GM21825 (cell line): Measurements from ENCODE around the gene IGSF23.
"Not testable (repeated sequence)": the region's sequence is repeated elsewhere in the genome, so short reads cannot be mapped to it uniquely, and the experiment has no call there.

Experiments used
- ATAC-seq: cut with Tn5 transposase; IDR thresholded peaks from one replicate; pipeline ENCODE4 v1.9.1; 2021; ENCODE audit warnings: mild to moderate bottlenecking, moderate library complexity; ENCODE audit not compliant: unreplicated experiment

The IGSF23 gene

GRCh38 chr19:44587963-44588770 lies 25.2 kb upstream of the IGSF23 start:
- no peak for ATAC-seq

GRCh38 chr19:44588771-44589112 lies 24.6 kb upstream of the IGSF23 start:
- no peak for ATAC-seq

GRCh38 chr19:44590245-44591059 lies 22.9 kb upstream of the IGSF23 start:
- no peak for ATAC-seq

- not testable (repeated sequence) for ATAC-seq
Observed at GRCh38 chr19:44591340-44591993, 21.9 kb upstream of the IGSF23 start.

DNA sequence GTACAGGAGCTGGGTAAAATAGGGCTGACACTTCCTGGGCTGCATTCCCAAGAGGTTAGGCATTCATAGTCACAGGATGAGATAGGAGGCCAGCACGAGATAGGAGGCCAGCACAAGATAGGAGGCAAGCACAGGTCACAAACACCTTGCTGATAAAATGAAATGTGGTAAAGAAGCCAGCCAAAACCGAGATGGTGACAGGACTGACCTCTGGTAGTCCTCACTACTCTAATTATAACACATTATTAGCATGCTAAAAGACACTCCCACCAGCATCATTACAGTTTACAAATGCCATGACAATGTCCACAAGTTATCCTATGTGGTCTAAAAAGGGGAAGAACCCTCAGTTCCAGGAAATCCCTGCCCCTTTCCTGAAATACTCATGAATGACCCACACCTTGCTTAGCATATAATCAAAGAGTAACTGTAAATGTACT lies 20.9 kb upstream of the IGSF23 start:
- ATAC-seq, result no peak

- ATAC-seq, result no peak
Observed at GRCh38 chr19:44593294-44593693, 20.1 kb upstream of the IGSF23 start.

- not testable (repeated sequence) for ATAC-seq
Observed at GRCh38 chr19:44593866-44594266, 19.5 kb upstream of the IGSF23 start.

DNA sequence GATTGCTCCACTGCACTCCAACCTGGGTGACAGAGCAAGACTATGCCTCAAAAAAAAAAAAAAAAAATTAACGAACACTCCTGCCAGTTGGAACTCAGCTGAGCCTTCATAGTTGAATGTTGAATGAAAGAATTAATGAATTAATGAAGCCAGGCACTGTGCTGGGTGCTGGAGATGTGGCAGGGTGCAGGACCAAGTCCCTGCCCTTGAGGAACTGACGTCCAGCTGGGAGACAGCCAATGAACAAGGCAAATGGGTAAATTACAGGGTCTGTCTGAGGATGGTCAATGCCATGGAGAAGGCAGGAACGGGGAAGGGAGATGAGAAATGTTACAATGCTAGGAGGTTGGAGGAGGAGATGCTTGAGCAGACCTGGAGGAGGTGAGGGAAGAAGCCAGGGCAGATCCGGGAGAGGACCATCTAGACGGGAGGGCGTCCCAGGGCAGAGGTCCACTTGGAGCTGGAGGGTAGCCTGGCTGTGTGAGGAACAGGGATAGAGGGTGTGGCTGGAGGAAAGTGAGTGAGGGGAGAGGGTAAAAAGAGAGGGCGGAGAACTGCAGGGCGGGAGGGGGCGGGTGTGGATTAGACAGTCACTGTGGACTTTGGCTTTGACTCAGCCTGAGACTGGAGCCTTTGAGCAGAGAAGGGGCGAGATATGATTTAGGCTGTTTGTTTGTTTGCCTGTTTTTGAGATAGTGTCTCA lies 16.8 kb upstream of the IGSF23 start:
- no peak for ATAC-seq

DNA sequence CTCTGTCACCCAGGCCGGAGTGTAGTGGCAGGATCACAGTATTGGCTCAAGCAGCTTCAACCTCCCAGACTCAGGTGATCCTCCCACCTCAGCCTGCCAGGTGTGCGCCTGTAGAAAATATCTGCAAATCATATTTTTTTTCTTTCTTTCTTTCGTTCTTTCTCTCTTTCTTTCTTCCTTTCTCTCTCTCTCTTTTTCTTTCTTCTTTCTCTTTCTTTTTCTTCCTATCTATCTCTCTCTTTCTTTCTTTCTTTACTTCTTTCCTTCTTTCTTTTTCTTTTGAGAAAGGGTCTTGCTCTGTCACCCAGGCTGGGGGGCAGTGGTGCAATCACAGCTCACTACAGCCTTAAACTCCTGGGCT lies 16.3 kb upstream of the IGSF23 start:
- ATAC-seq, result no peak

DNA sequence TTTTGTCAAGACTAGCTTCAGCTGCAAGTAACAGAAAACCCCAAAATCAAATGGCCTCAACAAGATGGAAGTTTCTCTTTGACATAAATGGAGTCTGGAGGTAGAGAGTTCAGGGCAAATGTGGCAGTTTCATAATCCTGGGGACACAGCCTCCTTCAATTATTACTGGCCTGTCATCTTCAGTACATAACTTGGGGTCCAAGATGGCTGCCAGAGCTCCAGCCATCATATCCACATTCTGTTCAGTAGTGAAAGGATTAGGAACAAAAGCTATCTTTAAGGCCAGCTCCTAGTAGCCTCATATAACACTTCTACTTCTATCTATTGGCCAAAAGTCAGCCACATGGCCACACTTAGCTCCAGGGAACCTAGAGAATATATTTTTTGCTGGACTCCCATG lies 15.0 kb upstream of the IGSF23 start:
- no peak for ATAC-seq

DNA sequence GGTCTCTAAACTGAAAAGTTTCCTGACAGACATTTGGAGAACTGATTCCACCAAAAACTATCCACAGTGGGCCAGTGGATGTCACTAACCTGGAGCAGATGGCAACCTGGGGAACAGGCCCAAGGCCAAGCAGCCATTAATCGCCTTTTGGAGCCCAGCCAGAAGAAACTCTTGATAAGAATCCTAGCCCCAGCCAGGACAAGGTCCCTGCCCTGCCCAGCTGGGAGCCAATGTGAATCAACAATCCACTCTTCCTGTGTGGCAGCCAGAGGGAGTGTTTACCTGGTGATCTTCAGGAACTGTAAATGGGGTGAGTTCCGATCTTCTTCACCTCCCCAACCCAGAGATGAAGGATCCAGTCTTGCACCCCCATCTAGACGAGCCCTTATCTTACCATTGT lies 14.5 kb upstream of the IGSF23 start:
- no peak for ATAC-seq

DNA sequence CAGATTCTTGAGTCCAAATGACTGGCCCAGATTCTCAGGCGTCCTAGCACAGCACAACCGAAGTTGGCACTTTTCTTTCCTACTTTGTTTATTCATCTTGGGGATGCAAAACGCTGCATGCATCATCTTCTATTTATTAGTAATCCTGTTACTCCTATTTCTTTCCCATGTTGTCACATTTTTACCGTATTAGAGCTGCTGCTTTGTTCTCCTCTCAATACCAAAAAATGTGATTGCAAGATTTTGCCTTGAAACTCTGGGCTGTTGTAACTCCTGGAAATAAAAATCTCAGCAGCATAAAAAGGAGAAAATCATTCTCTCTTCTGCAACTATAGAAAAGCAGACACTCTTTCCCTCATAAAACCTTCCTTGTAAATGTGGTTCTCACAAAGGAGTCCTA lies 12.9 kb upstream of the IGSF23 start:
- no peak for ATAC-seq

DNA sequence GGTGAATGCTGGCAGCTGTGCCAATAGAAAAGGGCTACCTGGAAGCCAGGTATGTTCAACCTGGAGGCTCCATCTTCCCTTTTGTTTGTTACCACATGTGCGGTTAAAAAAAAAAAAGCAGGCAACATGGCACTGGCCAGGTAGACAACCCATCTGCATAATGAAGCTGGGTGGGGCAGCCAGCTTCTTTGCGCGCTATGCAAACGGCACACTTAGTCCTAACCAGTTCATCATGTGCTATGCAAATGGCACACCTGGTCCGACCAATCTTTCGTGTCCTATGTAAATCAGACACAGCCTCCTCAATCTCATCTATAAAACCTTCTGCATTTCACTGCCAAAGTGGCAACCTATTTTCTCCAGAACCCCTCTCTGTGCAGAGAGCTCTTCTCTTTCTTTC lies 11.3 kb upstream of the IGSF23 start:
- ATAC-seq, result no peak

DNA sequence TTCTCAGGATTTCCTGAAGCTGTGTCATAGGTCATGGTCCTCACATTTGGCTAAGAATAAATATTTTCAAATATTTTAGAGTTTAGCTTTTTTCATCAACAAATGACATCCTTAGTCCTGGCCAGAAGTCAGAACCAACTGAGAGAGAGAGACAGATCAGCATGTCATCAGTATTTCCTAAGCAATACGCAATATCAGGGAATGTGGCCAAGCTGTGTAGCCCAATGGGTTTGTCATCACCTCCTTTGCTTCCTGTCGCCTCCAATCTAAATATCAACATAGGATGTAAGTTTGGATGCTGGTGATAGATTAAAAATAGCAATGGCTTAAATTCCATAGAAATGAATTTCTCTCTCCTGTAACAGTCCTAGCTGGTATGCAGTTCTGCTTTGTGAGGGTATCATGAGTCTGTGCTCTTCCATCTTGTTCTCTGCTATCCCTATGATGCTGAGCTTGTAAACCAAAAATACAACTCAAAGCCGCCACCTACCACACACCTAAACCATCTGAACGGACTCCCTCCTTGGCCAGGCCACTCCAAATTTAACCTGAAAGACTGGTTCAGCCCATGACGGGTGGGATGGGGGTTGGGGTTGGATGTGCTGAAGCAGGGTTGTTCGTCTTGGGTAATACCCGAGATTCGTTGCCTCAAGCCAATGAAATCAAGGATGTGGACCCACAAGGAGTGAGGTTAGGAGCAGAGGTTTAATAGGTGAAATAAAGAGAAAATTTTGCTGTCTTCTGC lies 10.0 kb upstream of the IGSF23 start:
- no peak for ATAC-seq

- no peak for ATAC-seq
Observed at GRCh38 chr19:44604241-44604640, 9.1 kb upstream of the IGSF23 start.

DNA sequence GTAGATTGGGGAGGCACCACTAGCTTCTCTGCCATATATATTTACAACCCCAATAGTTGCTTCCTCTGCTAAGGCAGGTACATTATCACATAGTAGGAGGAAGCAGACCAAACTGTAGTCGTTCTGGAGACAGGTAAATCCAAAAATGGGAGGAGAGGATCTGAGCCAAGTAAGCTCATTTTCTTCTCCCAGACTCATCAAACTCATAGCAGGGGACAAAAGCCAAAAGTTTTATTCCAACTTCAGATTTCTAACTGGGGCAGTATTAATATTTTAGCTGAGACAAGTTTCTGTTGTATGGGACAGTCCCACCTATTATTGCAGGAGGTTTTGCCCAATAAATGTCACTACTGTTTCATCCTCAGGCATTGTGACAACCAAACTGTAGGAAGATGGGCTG lies 7.8 kb upstream of the IGSF23 start:
- no peak for ATAC-seq

- no peak for ATAC-seq
Observed at GRCh38 chr19:44607049-44607448, 6.3 kb upstream of the IGSF23 start.

- ATAC-seq, result no peak
Observed at GRCh38 chr19:44607917-44608316, 5.4 kb upstream of the IGSF23 start.

GRCh38 chr19:44608391-44608821 lies 5.0 kb upstream of the IGSF23 start:
- no peak for ATAC-seq

DNA sequence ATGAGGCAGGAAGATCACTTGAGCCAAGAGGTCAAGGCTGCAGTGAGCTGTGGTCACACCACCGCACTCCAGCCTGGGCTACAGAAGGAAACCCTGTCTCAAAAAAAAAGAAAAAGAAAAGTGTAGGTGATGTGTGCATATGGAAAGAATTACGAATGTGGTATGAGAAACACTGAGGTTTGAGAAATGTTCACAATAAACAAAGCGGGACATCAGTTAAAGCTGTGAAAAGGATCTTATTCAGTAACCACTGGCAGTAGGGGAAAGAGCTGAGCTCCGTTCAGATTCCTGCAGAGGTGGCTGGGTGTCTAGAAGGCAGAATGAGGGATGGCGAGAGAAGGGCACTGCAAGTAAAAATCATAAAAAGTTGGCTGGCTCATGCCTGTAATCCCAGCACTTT lies 4.1 kb upstream of the IGSF23 start:
- ATAC-seq, result no peak
